GM08714 (cell line): ENCODE results near the gene PPP2R2D.
"Not testable (repeated sequence)": the region's sequence is repeated elsewhere in the genome, so short reads cannot be mapped to it uniquely, and the experiment has no call there.

ENCODE experiments used
- H3K4me3 ChIP-seq: fragments of 200-500 bp; sonication (Bioruptor generic); 2 replicates; pipeline ENCODE4 v1.5.1; 2014; ENCODE audit warnings: mild to moderate bottlenecking, low read length, inconsistent platforms
- ZNF274 ChIP-seq: IDR thresholded peaks from 2 replicates; pipeline ENCODE4 v1.6.1; 2012; ENCODE audit warnings: mild to moderate bottlenecking, low read depth, low read length

PPP2R2D gene

DNA sequence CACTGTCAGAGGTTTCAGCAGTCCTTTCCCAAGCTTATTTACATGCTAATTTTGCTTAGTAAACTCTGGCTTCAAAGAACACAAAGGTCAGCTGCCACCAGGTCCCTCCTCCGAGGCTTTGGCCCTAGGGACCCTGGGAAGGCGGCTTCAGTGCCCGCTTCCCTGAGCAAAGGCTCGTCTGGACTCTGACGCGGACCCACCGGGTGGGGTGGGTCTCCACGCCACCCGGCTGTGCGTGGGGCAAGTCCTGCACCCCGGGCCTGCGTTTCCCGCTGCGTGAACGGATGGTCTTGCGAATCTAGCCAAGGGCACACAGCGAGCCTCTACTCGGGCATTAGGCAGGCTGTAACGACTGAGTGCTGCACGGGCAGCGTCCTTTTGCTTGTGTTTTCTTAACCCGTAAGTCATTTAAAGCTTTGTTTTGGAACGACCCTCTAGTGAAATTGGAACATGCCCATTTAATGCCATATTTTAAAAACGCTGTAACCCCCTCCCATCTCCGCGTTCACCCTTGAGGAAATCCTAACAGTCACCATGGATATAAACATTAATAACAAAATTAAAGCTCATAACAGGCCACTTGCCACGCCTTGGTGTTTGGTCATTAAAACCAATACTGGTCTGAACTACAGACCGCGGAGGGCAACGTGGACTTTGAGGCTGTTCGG, 80.1 kb downstream of the PPP2R2D start:
- H3K4me3 ChIP-seq = peak overlapping the region; percentile 91
- TF ChIP-seq ZNF274 = no peak

DNA sequence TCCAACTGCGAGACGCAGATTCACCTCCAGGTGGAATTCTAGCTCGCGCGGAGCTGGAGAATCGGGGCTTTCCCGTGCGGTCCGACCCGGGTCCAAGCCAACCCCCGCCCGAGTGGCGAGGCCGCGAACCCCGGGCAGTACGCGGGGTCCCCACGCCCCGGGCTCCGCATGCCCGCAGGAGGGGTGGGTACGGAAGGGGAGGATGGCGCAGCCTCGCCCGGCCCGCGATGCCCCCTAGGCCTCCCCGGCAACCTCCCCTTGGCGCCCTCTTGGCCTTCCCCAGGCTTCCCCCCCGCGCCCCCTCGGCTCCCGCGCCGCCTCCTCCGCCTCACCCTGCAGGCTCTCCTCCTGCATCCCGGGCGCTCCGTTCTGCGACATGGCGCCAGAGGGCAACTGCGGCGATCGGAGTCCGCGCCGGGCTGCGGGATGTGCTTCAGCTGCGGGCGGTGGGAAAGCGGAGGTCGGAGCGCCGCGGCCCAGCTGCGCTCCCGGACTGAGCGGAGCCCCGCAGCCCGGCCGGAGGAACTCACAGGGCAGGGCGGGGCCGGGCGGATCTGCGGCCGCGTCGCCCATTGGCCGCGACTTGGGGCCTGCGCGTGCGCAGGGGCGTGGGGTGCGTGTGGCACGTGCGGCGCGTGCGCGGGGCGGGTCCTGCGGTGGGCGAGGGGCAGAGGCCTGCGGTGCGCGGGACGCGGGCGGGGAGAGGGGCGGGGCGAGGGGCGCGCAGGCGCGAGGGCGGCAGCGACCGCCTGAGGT, 80.8 kb downstream of the PPP2R2D start, which contains the start of gene BNIP3:
Gene BNIP3, minus strand, starts transcription at position 495 of the 756 bp plus-strand sequence. Its CDS starts 117 bp downstream, at position 378.
- TF ChIP-seq ZNF274 = no peak
- H3K4me3 ChIP-seq = peak within 1 kb of the TSS; percentile 91

DNA sequence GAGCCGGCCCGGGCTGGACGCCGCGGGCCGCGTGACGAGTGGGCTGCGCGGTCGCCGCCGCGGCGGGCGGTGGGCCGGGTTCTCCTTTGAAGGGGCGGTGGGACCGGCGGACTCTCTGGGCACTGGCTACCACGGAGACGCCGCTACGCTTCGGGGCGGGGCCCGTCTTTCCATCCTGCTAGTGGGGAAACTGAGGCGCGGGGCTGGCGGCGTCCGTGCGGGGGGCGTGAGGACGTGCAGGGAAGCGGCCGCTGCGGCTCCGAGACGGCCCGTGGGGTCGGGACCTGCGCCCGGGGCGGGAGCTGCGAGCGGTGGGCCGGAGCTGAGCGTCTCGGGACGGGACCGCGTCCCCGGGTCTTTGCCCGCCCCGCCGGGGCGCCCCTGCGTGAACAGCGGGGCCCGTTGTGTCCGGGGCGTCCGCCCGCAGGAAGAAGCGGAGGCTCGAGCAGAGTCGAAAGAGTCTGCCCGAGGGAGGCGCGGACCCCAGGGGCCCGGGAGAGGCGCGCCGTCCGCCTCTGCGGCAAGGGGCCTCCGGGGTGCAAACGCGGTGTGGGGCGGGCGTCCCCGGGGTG, 81.5 kb downstream of the PPP2R2D start:
- TF ChIP-seq ZNF274 = no peak
- H3K4me3 ChIP-seq = peak overlapping the region; percentile 87

DNA sequence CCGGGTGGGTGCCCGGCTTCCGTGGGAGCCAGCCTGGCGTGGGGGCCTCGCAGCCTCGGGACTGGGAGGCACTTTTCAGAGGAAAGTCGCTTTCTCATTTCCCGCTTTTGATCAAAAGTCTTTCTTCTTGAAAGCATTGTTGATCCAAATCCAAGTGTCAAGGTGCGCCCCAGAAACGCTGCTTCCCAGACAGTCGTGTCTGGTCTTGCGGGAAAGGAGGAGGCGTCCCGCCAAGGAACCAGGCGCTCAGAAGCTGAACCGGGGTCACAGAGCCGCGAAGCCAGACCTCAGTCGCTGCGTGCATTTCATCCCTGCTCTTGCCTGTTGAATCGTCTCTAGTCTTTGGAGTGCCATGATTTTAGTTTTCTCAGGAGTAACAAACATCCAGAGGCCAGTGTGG, 82.0 kb downstream of the PPP2R2D start:
- TF ChIP-seq ZNF274 = no peak
- peak overlapping the region; percentile 87; the same call in 1 of the 2 replicates for H3K4me3 ChIP-seq

DNA sequence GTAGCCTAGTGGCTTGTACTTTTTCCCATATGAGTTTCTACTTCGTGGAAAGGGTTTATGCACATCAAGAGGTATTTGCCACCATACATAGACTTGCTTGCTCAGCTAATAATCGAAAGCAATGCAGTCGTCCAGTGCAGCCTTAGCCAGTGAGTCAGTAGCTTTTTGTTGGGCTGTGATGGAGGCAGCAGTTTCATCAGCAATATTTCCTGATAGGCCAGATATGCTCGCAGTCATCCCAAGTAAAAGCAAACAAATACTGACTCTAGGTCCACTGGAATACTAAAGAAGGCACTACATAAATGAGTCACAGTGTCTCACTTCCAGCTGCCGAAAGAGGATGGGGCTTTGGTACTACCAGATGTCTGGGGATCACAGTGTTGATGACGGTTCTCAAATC, 83.0 kb downstream of the PPP2R2D start:
- no peak overlapping the region for H3K4me3 ChIP-seq
- TF ChIP-seq ZNF274 = no peak

DNA sequence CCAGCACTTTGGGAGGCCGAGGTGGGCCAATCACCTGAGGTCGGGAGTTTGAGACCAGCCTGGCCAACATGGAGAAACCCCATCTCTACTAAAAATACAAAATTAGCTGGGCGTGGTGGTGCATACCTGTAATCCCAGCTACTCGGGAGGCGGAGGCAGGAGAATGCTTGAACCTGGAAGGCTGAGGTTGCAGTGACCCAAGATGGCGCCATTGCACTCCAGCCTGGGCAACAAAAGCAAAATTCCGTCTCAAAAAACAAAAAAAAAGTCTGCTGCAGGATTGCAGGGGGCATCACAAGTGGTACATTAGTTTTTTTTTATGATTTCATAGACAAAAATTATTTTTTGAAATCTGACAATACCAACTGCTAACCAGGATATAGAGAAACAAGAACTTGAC, 86.0 kb downstream of the PPP2R2D start:
- H3K4me3 ChIP-seq = not testable (repeated sequence)

DNA sequence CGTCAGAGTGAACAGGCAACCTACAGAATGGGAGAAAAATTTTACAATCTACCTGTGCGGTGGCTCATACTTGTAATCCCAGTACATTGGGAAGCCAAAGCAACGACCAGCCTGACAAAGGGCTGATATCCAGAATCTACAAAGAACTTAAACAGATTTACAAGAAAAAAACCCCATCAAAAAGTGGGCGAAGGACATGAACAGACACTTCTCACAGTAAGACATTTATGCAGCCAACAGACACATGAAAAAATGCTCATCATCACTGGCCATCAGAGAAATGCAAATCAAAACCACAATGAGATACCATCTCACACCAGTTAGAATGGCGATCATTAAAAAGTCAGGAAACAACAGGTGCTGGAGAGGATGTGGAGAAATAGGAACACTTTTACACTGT, 86.5 kb downstream of the PPP2R2D start:
- not testable (repeated sequence) for H3K4me3 ChIP-seq

DNA sequence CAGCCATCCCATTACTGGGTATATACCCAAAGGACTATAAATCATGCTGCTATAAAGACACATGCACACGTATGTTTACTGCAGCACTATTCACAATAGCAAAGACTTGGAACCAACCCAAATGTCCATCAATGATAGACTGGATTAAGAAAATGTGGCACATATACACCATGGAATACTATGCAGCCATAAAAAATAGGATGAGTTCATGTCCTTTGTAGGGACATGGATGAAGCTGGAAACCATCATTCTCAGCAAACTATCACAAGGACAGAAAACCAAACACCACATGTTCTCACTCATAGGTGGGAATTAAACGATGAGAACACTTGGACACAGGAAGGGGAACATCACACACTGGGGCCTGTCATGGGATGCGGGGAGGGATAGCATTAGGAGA, 87.0 kb downstream of the PPP2R2D start:
- H3K4me3 ChIP-seq = not testable (repeated sequence)

DNA sequence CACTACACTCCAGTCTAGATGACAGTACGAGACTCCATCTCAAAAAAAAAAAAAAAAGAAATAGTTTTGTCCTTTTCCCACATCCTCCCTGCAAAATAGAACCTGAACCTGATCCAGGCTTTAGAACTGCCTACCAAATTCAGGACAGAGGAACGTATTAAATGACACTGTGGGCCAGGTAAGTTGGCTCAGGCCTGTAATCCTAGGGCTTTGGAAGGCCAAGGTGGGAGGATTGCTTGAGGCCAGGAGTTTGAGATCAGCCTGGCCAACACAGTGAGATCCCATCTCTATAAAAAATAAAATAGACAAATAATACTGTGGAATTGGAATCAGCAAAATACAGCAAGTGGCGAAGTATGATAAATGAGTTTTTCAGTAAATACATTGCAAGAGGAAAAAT, 90.9 kb downstream of the PPP2R2D start:
- no peak for TF ChIP-seq ZNF274
- H3K4me3 ChIP-seq = no peak overlapping the region

DNA sequence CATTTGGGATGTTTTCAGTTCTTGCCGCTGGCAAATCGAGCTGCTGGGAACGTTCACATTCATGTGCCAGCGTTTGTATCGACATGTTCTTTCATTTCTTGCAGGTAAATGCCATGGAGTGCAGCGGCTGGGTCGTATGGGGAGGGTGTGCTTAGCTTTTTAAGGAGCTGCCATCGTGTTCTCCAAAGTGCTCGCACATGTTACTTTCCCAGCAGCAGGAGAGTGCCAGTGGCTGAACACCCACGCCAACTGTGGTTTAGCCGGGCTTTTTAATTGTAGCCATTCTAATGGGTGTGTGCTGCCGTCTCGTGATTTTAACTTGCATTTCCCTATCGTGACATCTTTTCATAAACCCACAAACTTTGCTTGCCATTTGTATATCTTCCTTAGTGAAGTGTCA, 92.5 kb downstream of the PPP2R2D start:
- TF ChIP-seq ZNF274 = no peak
- H3K4me3 ChIP-seq = no peak overlapping the region

DNA sequence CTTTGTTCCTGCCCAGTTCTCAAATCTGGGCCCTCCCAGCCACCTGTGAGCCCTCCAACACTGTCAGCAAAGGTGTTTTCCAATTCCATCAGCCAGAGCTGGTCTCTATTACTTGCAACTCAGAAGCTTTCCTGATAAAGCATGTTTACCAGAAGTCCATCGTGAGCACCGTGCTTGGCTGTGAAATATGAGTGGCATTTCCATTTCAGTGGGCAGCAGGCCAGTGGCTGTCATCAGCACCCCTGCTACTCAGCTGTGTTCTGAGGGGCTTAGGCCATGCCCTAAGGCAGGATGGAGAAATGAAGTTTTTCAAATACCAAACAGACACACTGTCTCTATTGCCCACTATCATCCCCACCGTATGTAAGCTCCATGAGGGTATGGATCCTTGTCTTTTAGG, 93.6 kb downstream of the PPP2R2D start:
- no peak overlapping the region for H3K4me3 ChIP-seq
- TF ChIP-seq ZNF274 = no peak

DNA sequence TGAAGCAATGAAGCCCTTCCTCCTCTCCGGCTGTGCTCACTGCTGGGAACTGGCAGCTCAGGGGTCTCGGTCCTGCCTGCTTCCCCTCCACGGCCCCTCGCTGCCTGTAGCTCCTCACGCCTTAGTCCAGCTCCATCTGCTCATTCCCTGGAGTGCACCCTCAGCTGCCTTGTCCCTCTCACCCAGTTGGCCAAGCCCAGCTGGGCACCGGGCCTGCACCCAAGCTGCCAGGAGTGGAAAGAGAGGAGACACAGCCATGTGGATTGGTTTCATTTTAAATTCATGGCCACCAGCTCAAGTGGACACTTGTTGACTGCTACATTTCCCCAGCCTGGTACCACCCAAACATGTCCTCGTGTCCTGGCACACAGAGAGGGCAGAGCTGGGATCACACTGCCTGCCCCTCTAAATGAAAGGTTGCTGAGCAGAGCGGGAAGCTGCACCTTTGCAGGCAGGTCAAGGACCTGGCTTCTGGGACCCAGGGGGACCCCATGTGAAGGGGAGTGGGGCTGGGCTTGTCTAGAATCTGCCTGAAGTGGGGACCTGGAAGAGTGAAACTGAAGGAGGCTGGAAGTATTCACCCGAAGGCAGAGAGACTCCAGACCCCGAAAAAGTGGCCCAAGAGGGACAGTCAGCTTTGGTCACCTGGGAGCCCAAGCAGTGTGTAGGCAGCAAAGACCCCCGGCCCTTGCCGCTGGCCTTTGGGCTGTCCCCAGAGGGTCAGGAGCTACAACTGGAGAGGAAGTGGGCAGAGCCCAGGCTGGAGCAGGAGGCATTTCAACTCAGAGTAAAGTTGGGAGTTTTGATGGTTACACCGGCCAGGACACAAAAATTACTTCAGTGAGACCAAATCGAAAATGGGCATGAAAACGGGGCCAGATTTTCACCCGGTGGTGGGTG, 95.9 kb downstream of the PPP2R2D start:
- TF ChIP-seq ZNF274 = no peak
- no peak overlapping the region for H3K4me3 ChIP-seq

DNA sequence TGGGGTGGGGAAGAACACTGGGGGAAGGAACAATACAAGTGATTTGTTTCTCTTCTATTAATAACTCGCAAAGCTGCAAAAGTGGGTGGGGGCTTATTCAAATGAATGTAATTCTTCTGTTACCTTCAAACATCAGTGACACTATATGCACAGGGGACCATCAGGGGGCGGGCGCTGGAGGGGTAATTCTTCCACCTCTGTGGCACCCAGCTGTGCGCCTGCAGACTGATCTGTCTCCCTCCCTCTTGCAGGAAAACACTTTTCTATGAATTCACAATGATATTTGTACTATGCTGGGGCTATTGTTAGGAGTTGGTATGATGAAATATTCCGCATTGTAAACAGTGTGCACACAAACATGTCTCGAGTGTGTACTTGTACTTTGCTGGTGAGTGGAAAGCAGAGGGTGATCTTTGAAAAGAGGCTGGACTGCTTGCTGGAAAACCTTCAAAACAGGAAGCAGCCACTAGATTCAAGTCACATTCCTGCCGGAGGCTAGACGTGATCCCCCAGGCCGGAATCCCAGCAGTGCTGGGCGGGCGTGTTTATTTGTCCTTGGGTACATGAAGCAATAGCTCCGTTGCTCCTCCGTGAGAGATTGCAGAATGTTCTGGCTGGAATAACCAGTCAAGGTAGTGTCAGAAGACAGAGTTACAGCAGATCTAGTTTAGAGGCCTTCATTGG, 96.7 kb downstream of the PPP2R2D start:
- no peak overlapping the region for H3K4me3 ChIP-seq

More for the DNA sequence above, 96.7 kb downstream of the PPP2R2D start:
- no peak for TF ChIP-seq ZNF274
